Adrenal gland (tissue), 5 donors: ENCODE results near the gene PCARE.
"Not testable (repeated sequence)": the region's sequence is repeated elsewhere in the genome, so short reads cannot be mapped to it uniquely, and the experiment has no call there.

Experiments
- CTCF ChIP-seq, 6 experiments: fragments of 450-650 bp in 4 of 6; fragments of 200-600 bp in 2 of 6; sonication (generic) in 1 of 6; IDR thresholded peaks; 1 replicate in 5 of 6; 2 replicates in 1 of 6; pipeline versions ENCODE4 v1.5.1 to v1.8.0; 2016 to 2021; ENCODE audit warnings: antibody characterized with exemption in 6 of 6, mild to moderate bottlenecking in 2 of 6, moderate library complexity in 1 of 6
- POLR2A ChIP-seq, 2 donors: fragments of 450-650 bp; IDR thresholded peaks; one replicate each; pipeline ENCODE4 v1.6.1; 2017; ENCODE audit warnings: antibody characterized with exemption in 2 of 2, mild to moderate bottlenecking in 2 of 2, moderate library complexity in 1 of 2
- donor health status: DM: no; HTN: no; CAD: no.

GRCh38 chr2:29107547-29107946, 33.2 kb upstream of the PCARE start:
- not testable (repeated sequence) for TF ChIP-seq CTCF, POLR2A (IDR thresholded peaks at IDR 0.05)
